Vagina (tissue), 2 donors: ENCODE results near the gene EDN3. TPM values are rescaled to one million over a fixed set of nuclear protein-coding genes. Genes with fewer than 3 reads are reported as not detected.

ENCODE experiments used
- DNase-seq, 2 donors: peaks; one replicate each; pipeline ENCODE4 v3.0.0-alpha.2; 2017; ENCODE audit errors: extremely low spot score in 2 of 2
- H3K27ac ChIP-seq: fragments of 200-600 bp; sonication (generic); one replicate; pipeline ENCODE4 v1.5.1; 2019
- H3K27me3 ChIP-seq: fragments of 200-600 bp; sonication (generic); one replicate; pipeline ENCODE4 v1.5.1; 2019
- H3K36me3 ChIP-seq, 2 donors: fragments of 200-600 bp; sonication (generic); one replicate each; pipeline ENCODE4 v1.5.1; 2017 to 2019
- H3K4me1 ChIP-seq: fragments of 200-600 bp; sonication (generic); one replicate; pipeline ENCODE4 v1.5.1; 2019
- H3K4me3 ChIP-seq, 2 donors: fragments of 200-600 bp; sonication (generic); 1 replicate in 1 of 2; 2 replicates in 1 of 2; pipeline ENCODE4 v1.5.1; 2016 to 2019
- H3K9me3 ChIP-seq: fragments of 200-600 bp; sonication (generic); one replicate; pipeline ENCODE4 v1.5.1; 2019
- CTCF ChIP-seq, 3 experiments: fragments of 450-650 bp in 2 of 3; fragments of 200-600 bp in 1 of 3; sonication (generic) in 1 of 3; IDR thresholded peaks; one replicate each; pipeline ENCODE4 v1.5.1; 2017 to 2019; ENCODE audit warnings: antibody characterized with exemption in 3 of 3, mild to moderate bottlenecking in 2 of 3, moderate library complexity in 2 of 3
- POLR2A ChIP-seq, 2 donors: fragments of 450-650 bp; IDR thresholded peaks; one replicate each; pipeline ENCODE4 v1.6.1; 2017; ENCODE audit warnings: antibody characterized with exemption in 2 of 2, mild to moderate bottlenecking in 2 of 2, moderate library complexity in 2 of 2
- POLR2AphosphoS5 ChIP-seq, 2 donors: sonication (generic); formaldehyde crosslinking; IDR thresholded peaks; one replicate each; pipeline ENCODE4 v1.9.0; 2017; ENCODE audit warnings: antibody characterized with exemption in 2 of 2, mild to moderate bottlenecking in 2 of 2, low read depth in 1 of 2; ENCODE audit not compliant: insufficient read depth in 1 of 2
- intact Hi-C: fragments of 100-400 bp; cut with DNase I; formaldehyde crosslinking; loops from one replicate; pipeline ENCODE4 v1.15.1; 2023
- total RNA-seq: library from RNA; depleted of rRNA; stranded (reverse); fragments of >200 nt; gene quantifications from one replicate; pipeline ENCODE4 v1.2.3, GENCODE V29; 2016

EDN3 gene
- 220 TPM for total RNA-seq

- no peak for DNase-seq
- peaks cover 5% of the 10 kb centered on the region for H3K4me1 ChIP-seq
- H3K36me3 ChIP-seq = no peaks in the 10 kb centered on the region
- TF ChIP-seq CTCF (IDR thresholded peaks at IDR 0.05) = no peak
- peak within 1 kb of the TSS; percentile 7 to 43 for H3K4me3 ChIP-seq
- intact Hi-C loops = no loop called here
- no peaks in the 10 kb centered on the region for H3K27me3 ChIP-seq
- no peaks in the 10 kb centered on the region for H3K9me3 ChIP-seq
- peak within 1 kb of the TSS; percentile 70 for H3K27ac ChIP-seq
These were observed at the start of gene EDN3 for GRCh38 chr20:59300333-59301081. EDN3 (plus strand) TSS chr20:59300611; CDS start chr20:59300813, 202 bp downstream.

GRCh38 chr20:59253325-59253724, 47.1 kb upstream of the EDN3 start:
- TF ChIP-seq CTCF (IDR thresholded peaks at IDR 0.05) (no peak), POLR2AphosphoS5 (IDR thresholded peaks at IDR 0.05; ENCODE audit: insufficient read depth in 1 of 2, low read depth in 1 of 2) (no peak), POLR2A (IDR thresholded peaks at IDR 0.05) (no peak)
- DNase-seq = no peak
- Histone ChIP-seq H3K4me1 (no peaks in the 10 kb centered on the region), H3K9me3 (no peaks in the 10 kb centered on the region), H3K36me3 (no peaks in the 10 kb centered on the region), H3K27me3 (no peaks in the 10 kb centered on the region), H3K27ac (no peak overlapping the region), H3K4me3 (no peak overlapping the region)
- intact Hi-C loops = no loop called here

GRCh38 chr20:59253779-59254319, 46.6 kb upstream of the EDN3 start:
- Histone ChIP-seq H3K4me1 (no peaks in the 10 kb centered on the region), H3K4me3 (no peak overlapping the region), H3K9me3 (no peaks in the 10 kb centered on the region), H3K27me3 (no peaks in the 10 kb centered on the region), H3K27ac (no peak overlapping the region), H3K36me3 (no peaks in the 10 kb centered on the region)
- DNase-seq = no peak
- intact Hi-C loops = no loop called here
- TF ChIP-seq CTCF (IDR thresholded peaks at IDR 0.05) (no peak), POLR2A (IDR thresholded peaks at IDR 0.05) (no peak), POLR2AphosphoS5 (IDR thresholded peaks at IDR 0.05; ENCODE audit: insufficient read depth in 1 of 2, low read depth in 1 of 2) (no peak)

- Histone ChIP-seq H3K4me1 (no peaks in the 10 kb centered on the region), H3K36me3 (no peaks in the 10 kb centered on the region), H3K9me3 (no peaks in the 10 kb centered on the region), H3K27ac (no peak overlapping the region), H3K27me3 (no peaks in the 10 kb centered on the region), H3K4me3 (no peak overlapping the region)
- TF ChIP-seq POLR2AphosphoS5 (IDR thresholded peaks at IDR 0.05; ENCODE audit: insufficient read depth in 1 of 2, low read depth in 1 of 2) (no peak), CTCF (IDR thresholded peaks at IDR 0.05) (no peak), POLR2A (IDR thresholded peaks at IDR 0.05) (no peak)
- intact Hi-C loops = no loop called here
- no peak for DNase-seq
These were observed 45.2 kb upstream of the EDN3 start for GRCh38 chr20:59255256-59255655.

- no peaks in the 10 kb centered on the region for H3K9me3 ChIP-seq
- H3K27me3 ChIP-seq = no peaks in the 10 kb centered on the region
- H3K27ac ChIP-seq = no peak overlapping the region
- intact Hi-C loops = no loop called here
- no peak for DNase-seq
- H3K36me3 ChIP-seq = no peaks in the 10 kb centered on the region
- TF ChIP-seq POLR2A (IDR thresholded peaks at IDR 0.05) (no peak), POLR2AphosphoS5 (IDR thresholded peaks at IDR 0.05; ENCODE audit: insufficient read depth in 1 of 2, low read depth in 1 of 2) (no peak), CTCF (IDR thresholded peaks at IDR 0.05) (no peak)
- no peaks in the 10 kb centered on the region for H3K4me1 ChIP-seq
- no peak overlapping the region for H3K4me3 ChIP-seq
These were observed 42.2 kb upstream of the EDN3 start for GRCh38 chr20:59258221-59258621.
